GM19351 (cell line): ENCODE data around the gene KMT2B.

ENCODE experiments used
- ATAC-seq: cut with Tn5 transposase; IDR thresholded peaks from one replicate; pipeline ENCODE4 v1.9.1; 2021; ENCODE audit warnings: mild to moderate bottlenecking, moderate library complexity; ENCODE audit not compliant: unreplicated experiment

Gene KMT2B

DNA sequence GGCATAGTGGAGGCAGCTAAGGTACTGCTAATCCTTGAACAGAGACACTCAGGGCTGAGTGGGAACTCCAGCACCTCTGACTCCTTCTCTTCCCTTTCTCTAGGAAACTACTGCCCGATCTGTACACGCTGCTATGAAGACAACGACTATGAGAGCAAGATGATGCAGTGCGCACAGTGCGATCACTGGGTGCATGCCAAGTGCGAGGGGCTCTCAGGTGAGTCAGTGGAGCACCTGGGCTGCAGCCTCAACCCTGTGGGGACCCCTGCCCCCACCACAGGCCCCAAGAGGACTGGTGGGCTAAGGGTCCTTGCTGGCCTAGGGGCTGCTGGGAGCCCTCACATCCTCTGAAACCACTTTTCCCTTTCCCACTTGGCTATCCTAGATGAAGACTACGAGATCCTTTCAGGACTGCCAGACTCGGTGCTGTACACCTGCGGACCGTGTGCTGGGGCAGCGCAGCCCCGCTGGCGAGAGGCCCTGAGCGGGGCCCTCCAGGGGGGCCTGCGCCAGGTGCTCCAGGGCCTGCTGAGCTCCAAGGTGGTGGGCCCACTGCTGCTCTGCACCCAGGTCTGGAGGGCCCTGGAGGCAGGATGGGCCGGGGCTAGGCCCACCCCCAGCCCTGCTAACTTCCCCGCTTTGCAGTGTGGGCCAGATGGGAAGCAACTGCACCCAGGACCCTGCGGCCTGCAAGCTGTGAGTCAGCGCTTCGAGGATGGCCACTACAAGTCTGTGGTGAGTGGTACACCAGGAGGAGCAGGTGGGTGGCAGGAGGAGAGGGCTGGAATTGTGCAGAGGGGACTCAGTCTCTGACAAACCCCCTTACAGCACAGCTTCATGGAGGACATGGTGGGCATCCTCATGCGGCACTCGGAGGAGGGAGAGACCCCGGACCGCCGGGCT, 9.5 kb downstream of the KMT2B start:
- ATAC-seq: no peak

DNA sequence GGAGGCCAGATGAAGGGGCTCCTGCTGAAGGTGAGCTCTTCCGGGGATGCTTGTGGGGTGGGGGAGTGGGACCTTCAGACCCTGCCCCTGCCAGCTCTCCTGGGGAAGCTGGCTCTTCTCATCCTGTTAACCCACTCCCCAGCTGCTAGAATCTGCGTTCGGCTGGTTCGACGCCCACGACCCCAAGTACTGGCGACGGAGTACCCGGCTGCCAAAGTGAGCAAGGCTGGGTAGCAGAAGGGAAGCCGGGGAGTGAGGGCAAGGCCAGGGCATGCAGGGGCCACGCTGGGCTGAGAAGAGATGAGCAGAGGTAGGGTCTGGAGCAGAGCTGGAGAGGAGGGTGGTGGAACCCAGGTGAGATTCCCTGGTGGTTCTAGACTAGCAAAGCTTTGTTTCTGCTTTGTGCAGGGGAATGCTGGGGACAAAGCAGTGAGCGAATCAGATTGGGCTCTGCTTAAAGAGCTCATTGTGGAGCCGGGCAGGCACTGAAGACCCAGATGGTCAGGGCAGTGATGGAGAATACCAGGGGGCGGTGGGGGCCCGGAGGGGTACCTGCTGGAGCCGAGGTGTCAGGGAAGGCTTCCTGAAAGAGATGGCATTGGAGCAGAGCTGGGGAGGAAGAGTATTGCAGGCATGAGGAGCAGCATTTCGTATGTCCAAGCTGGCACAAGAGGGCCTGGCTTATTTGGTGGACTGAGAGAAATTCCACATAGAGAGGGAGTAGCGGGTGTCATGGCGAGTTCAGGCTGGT, 10.3 kb downstream of the KMT2B start:
- no peak for ATAC-seq

DNA sequence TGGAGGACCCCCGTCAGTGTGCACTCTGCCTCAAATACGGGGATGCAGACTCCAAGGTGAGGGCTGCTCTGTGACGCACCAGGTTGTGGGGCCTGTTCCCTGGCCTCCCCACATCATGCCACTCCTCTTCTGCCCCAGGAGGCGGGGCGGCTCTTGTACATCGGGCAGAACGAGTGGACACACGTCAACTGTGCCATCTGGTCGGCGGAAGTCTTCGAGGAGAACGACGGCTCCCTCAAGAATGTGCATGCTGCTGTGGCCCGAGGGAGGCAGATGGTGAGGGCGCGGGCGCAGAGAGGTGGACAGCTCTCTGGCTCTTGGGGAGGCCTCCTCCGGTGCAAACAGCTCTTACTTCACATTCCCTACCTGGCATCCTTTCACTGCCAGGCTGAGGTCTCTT, 11.2 kb downstream of the KMT2B start:
- no peak for ATAC-seq

DNA sequence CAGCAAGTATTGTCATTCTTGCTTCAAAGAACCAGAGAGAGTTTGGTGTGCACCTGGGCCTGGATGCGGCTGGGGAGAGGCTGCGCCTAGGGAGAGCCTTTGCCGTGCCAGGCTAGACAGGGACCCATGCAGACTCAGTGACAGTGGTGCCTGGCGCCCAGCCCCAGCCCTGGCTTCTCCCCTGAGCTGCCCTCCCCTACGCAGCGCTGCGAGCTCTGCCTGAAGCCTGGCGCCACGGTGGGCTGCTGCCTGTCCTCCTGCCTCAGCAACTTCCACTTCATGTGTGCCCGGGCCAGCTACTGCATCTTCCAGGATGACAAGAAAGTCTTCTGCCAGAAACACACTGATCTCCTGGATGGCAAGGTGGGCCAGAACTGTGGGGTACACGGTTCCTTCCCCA, 12.0 kb downstream of the KMT2B start:
- no peak for ATAC-seq

DNA sequence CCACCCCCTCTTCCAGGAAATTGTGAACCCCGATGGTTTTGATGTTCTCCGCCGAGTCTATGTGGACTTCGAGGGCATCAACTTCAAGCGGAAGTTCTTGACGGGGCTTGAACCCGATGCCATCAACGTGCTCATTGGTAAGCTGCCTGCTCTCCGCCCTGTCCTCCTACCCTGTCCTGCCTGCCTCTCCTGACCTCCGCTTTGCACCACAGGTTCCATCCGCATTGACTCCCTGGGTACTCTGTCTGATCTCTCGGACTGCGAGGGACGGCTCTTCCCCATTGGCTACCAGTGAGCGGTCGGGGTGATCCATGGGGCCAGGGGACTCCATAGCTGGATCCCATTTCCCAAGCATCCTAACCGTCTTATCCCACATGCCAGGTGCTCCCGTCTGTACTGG, 12.5 kb downstream of the KMT2B start:
- ATAC-seq: no peak

DNA sequence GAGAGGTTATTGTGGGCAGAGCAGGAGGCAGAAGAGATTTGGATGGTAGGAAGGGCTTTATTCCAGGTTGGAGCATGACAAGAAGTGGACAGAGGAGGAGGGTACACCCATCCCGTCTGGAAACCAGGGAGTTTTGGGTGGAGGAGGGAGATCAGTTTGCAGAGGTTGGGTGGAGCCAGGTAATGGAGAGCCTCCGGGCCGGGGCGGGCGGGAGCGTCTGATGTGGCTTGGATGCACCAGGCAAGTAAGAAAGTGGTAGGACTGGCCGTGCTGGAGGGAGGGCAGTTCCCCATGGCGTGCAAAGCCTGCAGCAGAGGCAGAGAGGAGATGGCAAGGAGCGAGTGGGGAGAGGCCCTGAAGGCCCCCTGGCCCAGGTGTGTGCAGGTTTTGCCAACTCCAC, 13.6 kb downstream of the KMT2B start:
- ATAC-seq: no peak

DNA sequence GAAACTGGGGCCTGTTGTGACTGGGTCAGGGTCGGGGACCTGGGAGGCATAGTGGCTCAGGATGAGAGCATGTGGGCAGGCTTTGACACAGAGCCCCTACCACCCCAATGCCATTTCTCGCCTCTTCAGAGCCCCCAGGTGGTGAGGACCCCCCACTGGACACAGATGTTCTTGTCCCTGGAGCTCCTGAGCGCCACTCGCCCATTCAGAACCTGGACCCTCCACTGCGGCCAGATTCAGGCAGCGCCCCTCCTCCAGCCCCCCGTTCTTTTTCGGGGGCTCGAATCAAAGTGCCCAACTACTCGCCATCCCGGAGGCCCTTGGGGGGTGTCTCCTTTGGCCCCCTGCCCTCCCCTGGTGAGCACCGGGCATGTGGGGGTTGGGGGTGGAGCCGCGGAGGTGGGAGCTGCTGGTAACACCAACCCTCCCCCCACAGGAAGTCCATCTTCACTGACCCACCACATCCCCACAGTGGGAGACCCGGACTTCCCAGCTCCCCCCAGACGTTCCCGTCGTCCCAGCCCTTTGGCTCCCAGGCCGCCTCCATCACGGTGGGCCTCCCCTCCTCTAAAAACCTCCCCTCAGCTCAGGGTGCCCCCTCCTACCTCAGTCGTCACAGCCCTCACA, 14.1 kb downstream of the KMT2B start:
- no peak for ATAC-seq

DNA sequence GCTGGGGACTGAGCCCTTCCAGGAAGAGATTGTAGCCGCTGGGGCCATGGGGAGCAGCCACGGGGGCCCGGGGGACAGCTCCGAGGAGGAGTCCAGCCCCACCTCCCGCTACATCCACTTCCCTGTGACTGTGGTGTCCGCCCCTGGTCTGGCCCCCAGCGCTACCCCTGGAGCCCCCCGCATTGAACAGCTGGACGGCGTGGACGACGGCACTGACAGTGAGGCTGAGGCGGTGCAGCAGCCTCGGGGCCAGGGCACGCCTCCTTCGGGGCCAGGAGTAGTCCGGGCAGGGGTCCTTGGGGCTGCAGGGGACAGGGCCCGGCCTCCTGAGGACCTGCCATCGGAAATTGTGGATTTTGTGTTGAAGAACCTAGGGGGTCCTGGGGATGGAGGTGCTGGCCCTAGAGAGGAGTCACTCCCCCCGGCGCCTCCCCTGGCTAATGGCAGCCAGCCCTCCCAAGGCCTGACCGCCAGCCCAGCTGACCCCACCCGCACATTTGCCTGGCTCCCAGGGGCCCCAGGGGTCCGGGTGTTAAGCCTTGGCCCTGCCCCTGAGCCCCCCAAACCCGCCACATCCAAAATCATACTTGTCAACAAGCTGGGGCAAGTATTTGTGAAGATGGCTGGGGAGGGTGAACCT, 14.9 kb downstream of the KMT2B start:
- ATAC-seq: no peak

DNA sequence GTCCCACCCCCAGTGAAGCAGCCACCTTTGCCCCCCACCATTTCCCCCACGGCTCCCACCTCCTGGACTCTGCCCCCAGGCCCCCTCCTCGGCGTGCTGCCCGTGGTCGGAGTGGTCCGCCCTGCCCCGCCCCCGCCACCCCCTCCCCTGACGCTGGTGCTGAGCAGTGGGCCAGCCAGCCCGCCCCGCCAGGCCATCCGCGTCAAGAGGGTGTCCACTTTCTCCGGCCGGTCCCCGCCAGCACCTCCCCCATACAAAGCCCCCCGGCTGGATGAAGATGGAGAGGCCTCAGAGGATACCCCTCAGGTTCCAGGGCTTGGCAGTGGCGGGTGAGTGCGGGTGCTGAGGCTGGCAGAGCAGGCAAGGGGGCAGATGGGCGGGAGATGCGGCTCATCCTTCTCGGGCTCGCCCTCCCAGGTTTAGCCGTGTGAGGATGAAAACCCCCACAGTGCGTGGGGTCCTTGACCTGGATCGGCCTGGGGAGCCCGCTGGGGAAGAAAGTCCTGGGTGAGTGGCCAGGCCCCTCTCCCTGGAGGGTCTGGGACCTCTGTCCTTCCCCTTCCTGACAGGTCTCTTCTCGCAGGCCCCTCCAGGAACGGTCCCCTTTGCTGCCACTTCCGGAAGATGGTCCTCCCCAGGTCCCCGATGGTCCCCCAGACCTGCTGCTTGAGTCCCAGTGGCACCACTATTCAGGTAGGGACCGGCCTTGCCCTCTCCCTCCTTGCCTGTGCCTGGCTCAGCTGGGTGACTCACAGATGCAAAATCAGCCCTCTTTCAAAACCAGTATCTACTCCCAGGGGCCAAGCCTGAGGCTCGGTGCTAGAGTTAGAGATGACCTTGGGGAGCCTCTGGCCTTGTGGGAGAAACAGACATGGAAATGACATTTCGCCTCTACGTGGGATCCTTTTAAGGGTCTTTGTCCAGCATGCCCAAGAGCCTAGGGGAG, 15.7 kb downstream of the KMT2B start:
- no peak for ATAC-seq

DNA sequence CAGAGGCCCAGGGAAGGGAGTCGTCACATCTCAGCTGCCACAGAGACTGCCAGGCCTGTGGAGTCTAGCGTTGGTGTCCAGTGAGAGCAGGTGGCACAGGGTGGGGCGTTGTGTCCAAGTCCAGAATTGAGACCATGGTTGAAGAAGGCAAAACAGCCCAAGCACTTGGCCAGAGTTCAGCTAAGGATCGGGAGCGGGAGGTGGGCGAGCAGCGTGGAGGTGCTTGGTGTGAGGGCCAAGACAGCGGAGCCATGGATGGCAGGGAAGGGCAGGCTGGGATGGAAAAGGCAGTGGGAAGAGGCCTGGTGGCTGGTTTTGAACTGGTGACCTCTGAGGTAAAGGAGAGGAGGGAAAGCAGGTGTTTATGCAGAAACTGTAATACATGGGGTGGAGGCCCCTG, 16.5 kb downstream of the KMT2B start:
- no peak for ATAC-seq

DNA sequence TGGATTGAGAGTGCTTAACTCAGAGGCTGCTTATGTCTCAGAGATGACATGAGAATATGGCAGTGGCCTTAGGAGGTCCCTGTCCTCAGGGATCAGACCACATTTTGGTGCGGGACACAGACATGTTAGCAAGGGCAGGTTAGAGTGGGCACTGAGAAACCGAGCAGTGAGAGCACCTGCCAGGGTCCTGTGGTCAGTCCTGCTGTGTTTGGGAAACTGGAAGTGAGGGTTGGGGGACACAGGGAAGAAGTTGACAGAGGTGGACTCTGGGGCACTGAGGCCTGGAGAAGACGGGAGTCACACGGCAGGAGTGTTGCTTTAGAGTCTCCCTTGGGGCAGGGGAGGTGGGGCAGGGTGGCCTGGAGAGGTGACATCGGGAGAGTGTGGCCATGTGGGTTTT, 17.1 kb downstream of the KMT2B start:
- no peak for ATAC-seq

DNA sequence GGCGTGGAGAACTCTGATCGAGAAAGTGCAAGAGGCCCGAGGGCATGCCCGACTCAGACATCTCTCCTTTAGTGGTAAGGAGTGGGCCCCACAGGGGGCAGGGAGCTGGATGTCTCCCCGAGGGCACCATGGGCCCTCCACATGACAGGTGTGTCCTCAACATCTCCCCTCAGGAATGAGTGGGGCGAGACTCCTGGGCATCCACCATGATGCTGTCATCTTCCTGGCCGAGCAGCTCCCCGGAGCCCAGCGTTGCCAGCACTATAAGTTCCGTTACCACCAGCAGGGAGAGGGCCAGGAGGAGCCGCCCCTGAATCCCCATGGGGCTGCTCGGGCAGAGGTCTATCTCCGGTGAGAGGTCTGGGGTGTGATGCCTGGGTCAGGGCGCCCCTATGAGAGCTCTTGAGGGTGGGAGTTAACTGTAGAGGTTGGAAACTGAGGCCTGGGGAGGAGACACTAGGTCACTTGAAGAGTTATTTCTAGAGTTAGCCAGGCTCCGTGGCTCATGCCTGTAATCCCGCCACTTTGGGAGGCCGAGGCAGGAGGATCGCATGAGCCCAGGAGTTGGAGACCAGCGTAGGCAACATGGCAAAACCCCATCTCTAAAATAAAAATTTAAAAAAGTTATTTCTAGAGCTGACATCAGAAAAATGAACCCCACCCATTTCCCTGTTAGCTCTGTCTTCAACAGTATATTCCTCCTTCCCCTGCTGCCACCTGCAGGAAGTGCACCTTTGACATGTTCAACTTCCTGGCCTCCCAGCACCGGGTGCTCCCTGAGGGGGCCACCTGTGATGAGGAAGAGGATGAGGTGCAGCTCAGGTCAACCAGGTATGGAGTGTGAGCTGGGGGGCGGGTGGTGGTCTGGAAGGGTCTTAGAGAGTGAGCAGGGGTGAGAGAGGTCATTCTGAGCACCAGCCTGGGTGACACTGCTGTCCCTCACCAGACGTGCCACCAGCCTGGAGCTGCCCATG, 19.4 kb downstream of the KMT2B start:
- ATAC-seq: no peak

DNA sequence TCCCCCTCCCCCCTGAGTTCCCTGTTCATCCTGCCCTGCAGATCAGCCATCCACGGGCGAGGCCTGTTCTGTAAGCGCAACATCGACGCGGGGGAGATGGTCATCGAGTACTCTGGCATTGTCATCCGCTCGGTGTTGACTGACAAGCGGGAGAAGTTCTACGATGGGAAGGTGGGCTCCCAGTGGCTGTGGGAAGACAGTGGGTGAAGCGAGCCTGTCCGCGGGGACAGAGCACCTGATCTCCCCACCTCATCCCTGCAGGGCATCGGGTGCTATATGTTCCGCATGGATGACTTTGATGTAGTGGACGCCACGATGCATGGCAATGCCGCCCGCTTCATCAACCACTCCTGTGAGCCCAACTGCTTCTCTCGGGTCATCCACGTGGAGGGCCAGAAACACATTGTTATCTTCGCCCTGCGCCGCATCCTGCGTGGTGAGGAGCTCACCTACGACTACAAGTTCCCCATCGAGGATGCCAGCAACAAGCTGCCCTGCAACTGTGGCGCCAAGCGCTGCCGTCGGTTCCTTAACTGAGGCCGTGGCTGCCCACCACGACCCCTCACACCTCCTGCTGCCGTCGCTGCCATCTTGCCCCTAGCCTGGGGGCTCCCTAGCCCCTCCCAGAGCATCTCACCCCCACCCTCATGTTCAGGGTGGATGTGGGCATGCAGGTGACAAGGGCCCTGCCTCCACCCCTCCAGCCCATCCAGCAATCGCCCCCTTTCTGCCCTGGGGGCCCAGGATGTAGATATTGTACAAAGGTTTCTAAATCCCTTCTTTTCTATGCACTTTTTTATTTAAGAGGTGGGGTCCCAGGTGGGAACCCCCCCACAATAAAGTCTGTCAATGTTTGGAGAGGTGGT, 20.5 kb downstream of the KMT2B start:
- ATAC-seq: no peak

DNA sequence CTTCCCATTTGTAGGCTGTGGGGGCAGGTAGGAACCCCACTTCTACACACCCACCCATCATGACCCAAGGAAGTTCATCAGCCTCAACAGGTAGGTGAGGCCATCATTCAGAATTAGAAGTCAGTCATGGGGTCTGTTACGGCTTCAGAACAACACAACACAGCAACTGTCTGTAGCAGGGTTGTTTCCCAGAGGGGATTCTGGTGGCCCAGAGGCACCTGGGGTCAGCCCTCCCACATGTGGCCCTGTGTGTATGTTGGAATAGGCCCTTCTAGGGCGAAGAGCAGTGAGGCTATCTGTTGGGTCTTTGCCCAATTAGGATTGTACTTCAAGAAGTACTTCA, 21.1 kb downstream of the KMT2B start:
- no peak for ATAC-seq

DNA sequence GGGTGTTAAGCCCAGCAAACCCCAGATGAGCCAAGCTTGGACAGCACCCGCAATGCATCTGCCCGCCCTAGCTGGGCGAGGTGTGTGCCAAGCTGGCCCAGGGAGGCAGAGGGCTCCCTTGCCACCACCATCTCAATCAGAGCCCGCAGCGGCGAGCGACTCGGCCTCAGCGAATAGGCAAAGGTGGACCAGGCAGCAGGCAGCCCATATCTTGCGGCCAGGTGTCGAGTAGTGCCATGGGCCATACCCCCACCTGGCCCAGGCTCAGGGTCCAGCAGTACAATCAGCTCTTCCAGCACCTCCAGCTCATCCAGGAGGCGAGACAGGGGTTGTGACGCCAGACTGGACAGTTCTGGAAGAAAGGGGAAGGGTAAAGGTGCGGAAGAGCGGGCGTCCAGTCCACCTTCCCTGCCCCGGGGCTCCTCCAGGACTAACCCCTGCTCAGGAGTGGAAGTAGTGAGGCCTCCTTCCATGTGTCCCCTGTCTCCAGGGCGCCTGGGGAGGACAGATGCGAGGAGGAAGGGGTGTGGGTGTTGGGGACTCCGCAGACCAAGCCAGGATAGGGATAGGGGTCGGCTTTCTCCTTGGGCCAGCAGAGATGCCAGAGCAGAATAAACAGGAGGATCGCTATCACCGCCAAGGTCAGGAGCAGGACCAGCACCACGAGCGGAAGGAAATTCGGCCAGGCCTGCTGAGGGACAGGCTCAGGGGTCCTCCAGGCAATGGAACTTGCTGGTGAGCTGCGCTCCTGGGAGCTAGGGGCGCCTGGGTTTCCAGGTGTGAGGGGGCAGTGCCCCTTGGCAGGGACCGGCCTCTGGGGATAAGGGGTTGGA, 21.7 kb downstream of the KMT2B start:
- no peak for ATAC-seq

DNA sequence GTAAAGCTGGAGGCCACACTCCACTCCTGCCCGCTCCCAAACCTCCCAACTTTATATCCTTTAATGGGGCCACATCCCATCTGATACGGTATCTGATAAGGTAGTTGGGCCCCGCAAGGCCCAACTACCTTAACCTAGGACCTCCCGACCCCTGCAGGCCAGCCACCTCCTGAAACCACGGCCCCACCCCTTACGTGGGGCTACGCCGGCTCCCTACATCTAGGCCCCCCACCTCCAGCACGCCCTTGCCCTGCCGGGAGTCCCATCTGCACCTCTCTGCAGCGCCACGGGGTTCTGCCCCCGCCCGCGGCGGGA, 22.3 kb downstream of the KMT2B start:
- ATAC-seq: peak; percentile 15

DNA sequence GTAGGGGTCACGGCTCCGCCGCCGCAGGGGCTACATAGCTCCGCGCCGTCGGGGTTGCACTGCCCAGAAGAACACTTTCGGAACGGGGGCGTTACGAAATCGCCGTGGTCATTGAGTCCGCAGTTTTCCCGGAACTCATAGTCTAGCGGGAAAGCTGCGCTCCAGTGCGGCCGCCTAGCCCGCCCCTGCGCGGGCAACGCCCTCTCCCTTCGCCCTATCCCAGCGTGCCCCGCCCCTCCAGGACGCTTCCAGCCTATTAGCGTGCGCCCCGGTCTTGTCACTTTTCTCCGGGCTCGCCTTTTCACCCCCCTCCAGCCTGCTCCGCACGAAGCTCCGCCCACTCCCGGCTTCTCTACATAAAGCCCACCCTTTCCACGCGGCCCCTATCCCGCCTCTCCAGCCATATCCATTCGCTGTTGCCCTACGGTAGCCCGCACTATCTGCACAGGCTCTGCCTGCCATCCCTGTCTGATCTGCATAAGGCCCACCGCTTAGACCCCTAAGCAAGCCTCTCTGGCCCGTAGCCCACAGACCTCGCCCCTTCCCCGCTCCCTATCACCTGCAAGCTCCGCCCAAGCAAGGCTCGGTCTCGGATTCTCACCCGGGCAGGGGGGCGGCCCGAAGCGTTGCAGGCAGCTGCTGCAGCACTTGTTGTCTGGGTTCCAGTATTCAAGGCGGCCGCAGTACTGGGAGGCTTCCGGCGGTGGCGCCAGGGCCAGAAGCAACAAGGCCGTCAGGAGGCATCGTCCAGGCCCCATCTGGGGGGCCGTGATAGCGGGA, 22.8 kb downstream of the KMT2B start:
- peak; percentile 53 for ATAC-seq
